Measurements from ENCODE around the gene CAMK1D.

DNA sequence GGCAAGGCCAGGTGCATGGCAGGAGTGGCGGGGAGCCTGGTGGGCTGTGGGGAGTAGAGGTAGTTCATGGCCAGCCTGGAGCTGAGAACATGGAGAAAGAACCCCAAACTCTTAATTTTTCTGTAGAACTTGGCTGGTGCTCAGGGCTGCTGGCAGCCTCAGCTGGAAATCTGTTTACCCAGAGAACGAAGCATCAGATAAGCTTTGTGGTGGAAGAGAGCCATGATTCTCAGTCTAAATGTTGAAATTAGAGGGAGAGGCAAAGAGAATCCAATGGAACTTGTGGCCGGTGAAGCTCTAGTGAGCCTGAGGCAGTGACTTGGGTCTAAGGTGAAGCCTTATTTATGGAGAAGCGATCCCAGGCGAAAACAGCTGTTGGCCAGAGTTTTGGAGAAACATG is 525.8 kb downstream of the CAMK1D start:
- TF ChIP-seq, protein P1, sequence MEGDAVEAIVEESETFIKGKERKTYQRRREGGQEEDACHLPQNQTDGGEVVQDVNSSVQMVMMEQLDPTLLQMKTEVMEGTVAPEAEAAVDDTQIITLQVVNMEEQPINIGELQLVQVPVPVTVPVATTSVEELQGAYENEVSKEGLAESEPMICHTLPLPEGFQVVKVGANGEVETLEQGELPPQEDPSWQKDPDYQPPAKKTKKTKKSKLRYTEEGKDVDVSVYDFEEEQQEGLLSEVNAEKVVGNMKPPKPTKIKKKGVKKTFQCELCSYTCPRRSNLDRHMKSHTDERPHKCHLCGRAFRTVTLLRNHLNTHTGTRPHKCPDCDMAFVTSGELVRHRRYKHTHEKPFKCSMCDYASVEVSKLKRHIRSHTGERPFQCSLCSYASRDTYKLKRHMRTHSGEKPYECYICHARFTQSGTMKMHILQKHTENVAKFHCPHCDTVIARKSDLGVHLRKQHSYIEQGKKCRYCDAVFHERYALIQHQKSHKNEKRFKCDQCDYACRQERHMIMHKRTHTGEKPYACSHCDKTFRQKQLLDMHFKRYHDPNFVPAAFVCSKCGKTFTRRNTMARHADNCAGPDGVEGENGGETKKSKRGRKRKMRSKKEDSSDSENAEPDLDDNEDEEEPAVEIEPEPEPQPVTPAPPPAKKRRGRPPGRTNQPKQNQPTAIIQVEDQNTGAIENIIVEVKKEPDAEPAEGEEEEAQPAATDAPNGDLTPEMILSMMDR (IDR thresholded peaks at IDR 0.05 in 4 of 5, conservative IDR thresholded peaks at IDR 0.05 in 1 of 5) = no peak
- no peak for TF ChIP-seq POLR2A (IDR thresholded peaks at IDR 0.05)

All from gastrocnemius medialis (tissue), 4 donors.